Keratinocyte (primary cell): ENCODE data around the gene SSB. TPM values are rescaled to one million over a fixed set of nuclear protein-coding genes. Genes with fewer than 3 reads are reported as not detected.
A peak's percentile ranks its signal among the peaks of the same experiment; 100 is the strongest.
"Not testable (repeated sequence)": the region's sequence is repeated elsewhere in the genome, so short reads cannot be mapped to it uniquely, and the experiment has no call there.

Experiments
- DNase-seq: peaks from one replicate; pipeline ENCODE4 v3.0.0-alpha.2; 2011; ENCODE audit warnings: low read depth, missing footprints, low spot score
- FAIRE-seq: peaks from 2 replicates; lab custom pipeline; 2011; peaks lifted over from hg19 to GRCh38; lab: Jason Lieb, UNC
- H2AFZ ChIP-seq: 2 replicates; pipeline ENCODE4 v1.6.0; 2012; ENCODE audit warnings: low read length, control low read depth, inconsistent platforms; ENCODE audit not compliant: control insufficient read depth
- H3K27ac ChIP-seq: 2 replicates; pipeline ENCODE4 v1.5.1; 2011; ENCODE audit warnings: low read length; ENCODE audit not compliant: control insufficient read depth, insufficient read depth
- H3K27me3 ChIP-seq: 3 replicates; pipeline ENCODE4 v1.6.0; 2011; ENCODE audit warnings: low read length; ENCODE audit not compliant: control insufficient read depth, insufficient read depth; ENCODE audit errors: extremely low read depth
- H3K36me3 ChIP-seq, 2 experiments: 2 replicates in 1 of 2; 3 replicates in 1 of 2; pipeline ENCODE4 v1.5.1; 2011; ENCODE audit warnings: low read length in 2 of 2, mild to moderate bottlenecking in 1 of 2; ENCODE audit not compliant: control insufficient read depth in 2 of 2, insufficient read depth in 2 of 2; ENCODE audit errors: extremely low read depth in 1 of 2
- H3K4me1 ChIP-seq: 3 replicates; pipeline ENCODE4 v1.5.1; 2011; ENCODE audit warnings: low read length; ENCODE audit not compliant: control insufficient read depth, insufficient read depth; ENCODE audit errors: extremely low read depth
- H3K4me2 ChIP-seq: 3 replicates; pipeline ENCODE4 v1.6.0; 2011; ENCODE audit warnings: low read depth, low read length; ENCODE audit not compliant: control insufficient read depth, insufficient read depth; ENCODE audit errors: extremely low read depth
- H3K4me3 ChIP-seq, 3 experiments: fragments of 200-600 bp in 1 of 3; sonication (generic) in 1 of 3; 2 replicates in 2 of 3; 3 replicates in 1 of 3; pipeline ENCODE4 v1.5.1; 2011 to 2016; ENCODE audit warnings: low read length in 3 of 3, mild to moderate bottlenecking in 3 of 3, control low read depth in 2 of 3, inconsistent platforms in 1 of 3, low read depth in 1 of 3, mixed read lengths in 1 of 3, mixed run types in 1 of 3, moderate library complexity in 1 of 3; ENCODE audit not compliant: control insufficient read depth in 2 of 3, insufficient read depth in 2 of 3; ENCODE audit errors: extremely low read depth in 1 of 3
- H3K79me2 ChIP-seq: 2 replicates; pipeline ENCODE4 v1.6.0; 2012; ENCODE audit warnings: low read length; ENCODE audit not compliant: control insufficient read depth, insufficient read depth
- H3K9ac ChIP-seq: 3 replicates; pipeline ENCODE4 v1.6.0; 2011; ENCODE audit warnings: low read length; ENCODE audit not compliant: control insufficient read depth, insufficient read depth; ENCODE audit errors: extremely low read depth
- H3K9me1 ChIP-seq: 3 replicates; pipeline ENCODE4 v1.6.0; 2011; ENCODE audit warnings: low read length; ENCODE audit not compliant: control insufficient read depth, insufficient read depth; ENCODE audit errors: extremely low read depth
- H3K9me3 ChIP-seq: 2 replicates; pipeline ENCODE4 v1.5.1; 2012; ENCODE audit warnings: low read depth, low read length; ENCODE audit not compliant: control insufficient read depth
- H4K20me1 ChIP-seq: 3 replicates; pipeline ENCODE4 v1.6.0; 2011; ENCODE audit warnings: low read length; ENCODE audit not compliant: control insufficient read depth, insufficient read depth; ENCODE audit errors: extremely low read depth
- EZH2 ChIP-seq: IDR thresholded peaks from one replicate; pipeline ENCODE4 v1.6.1; 2012; ENCODE audit warnings: inconsistent platforms, mild to moderate bottlenecking, low read length, moderate library complexity
- dilution Hi-C: fragments of 300-500 bp; cut with MboI; formaldehyde crosslinking; loops from one replicate; pipeline ENCODE4 v1.7.0; 2020; ENCODE audit warnings: low sequenced_read_pairs; ENCODE audit not compliant: extremely low pct_ligation_motif_present
- polyA plus RNA-seq, 5 experiments: library from polyadenylated mRNA; depleted of rRNA in 3 of 5; stranded (reverse) in 3 of 5; stranded (forward) in 1 of 5; unstranded in 1 of 5; fragments of >200 nt; gene quantifications; 1 replicate in 1 of 5; 2 replicates in 3 of 5; 3 replicates in 1 of 5; pipeline versions ENCODE4 v1.2.1 to v1.2.3, GENCODE V29; 2011 to 2012; ENCODE audit warnings: missing spikeins in 2 of 5, low read depth in 1 of 5, low replicate concordance in 1 of 5
- TF ChIP-seq, protein P1 (sequence below), 3 experiments: IDR thresholded peaks in 1 of 3; conservative IDR thresholded peaks in 1 of 3; optimal IDR thresholded peaks in 1 of 3; 2 replicates in 2 of 3; 3 replicates in 1 of 3; pipeline versions ENCODE3 to v1.5.1; 2011; ENCODE audit warnings: low read length in 3 of 3, mild to moderate bottlenecking in 3 of 3, moderate library complexity in 2 of 3, control low read depth in 1 of 3, inconsistent platforms in 1 of 3; ENCODE audit not compliant: insufficient read depth in 2 of 3; ENCODE audit errors: extremely low read depth in 1 of 3

SSB gene
- polyA plus RNA-seq, 1 donor (not counting 4 experiments of a cell fraction or from before 2014, with no cell fraction given), result 149 TPM

DNA sequence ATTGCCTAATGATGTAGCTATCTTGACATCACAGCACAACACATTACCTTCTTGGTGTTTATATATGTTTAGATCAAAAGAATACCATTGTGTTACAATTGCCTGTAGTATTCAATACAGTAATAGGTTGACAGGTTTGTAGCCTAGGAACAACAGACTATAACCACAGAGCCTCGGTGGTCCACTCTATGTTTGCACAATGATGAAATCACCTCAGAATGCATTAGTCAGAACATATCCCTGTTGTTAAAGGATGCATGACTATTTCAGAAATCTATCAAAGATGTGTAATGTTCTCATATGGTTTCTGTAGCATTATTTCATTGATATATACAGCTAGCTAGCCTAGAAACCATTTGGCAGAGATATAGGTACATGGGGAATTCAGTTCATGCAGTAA, 17.2 kb downstream of the SSB start:
- Histone ChIP-seq H2AFZ (no peak overlapping the region), H3K79me2 (peaks cover 23% of the 10 kb centered on the region), H3K9ac (no peak overlapping the region), H3K9me3 (no peaks in the 10 kb centered on the region), H3K27me3 (no peaks in the 10 kb centered on the region), H4K20me1 (no peaks in the 10 kb centered on the region), H3K9me1 (no peaks in the 10 kb centered on the region), H3K4me1 (peaks cover 24% of the 10 kb centered on the region), H3K27ac (peak overlapping the region; percentile 31), H3K36me3 (peaks cover 7 to 30% of the 10 kb centered on the region in 2 experiments), H3K4me2 (no peak overlapping the region), H3K4me3 (no peak overlapping the region)
- dilution Hi-C loops, result no loop called here
- DNase-seq (no peak), FAIRE-seq (peak; percentile 81)
- TF ChIP-seq EZH2, result no peak
- TF ChIP-seq, protein P1, sequence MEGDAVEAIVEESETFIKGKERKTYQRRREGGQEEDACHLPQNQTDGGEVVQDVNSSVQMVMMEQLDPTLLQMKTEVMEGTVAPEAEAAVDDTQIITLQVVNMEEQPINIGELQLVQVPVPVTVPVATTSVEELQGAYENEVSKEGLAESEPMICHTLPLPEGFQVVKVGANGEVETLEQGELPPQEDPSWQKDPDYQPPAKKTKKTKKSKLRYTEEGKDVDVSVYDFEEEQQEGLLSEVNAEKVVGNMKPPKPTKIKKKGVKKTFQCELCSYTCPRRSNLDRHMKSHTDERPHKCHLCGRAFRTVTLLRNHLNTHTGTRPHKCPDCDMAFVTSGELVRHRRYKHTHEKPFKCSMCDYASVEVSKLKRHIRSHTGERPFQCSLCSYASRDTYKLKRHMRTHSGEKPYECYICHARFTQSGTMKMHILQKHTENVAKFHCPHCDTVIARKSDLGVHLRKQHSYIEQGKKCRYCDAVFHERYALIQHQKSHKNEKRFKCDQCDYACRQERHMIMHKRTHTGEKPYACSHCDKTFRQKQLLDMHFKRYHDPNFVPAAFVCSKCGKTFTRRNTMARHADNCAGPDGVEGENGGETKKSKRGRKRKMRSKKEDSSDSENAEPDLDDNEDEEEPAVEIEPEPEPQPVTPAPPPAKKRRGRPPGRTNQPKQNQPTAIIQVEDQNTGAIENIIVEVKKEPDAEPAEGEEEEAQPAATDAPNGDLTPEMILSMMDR (optimal IDR thresholded peaks at IDR 0.05 in 1 of 3, IDR thresholded peaks at IDR 0.05 in 1 of 3, conservative IDR thresholded peaks at IDR 0.05 in 1 of 3; ENCODE audit: extremely low read depth in 1 of 3, insufficient read depth in 2 of 3, low read length in 3 of 3), result no peak

DNA sequence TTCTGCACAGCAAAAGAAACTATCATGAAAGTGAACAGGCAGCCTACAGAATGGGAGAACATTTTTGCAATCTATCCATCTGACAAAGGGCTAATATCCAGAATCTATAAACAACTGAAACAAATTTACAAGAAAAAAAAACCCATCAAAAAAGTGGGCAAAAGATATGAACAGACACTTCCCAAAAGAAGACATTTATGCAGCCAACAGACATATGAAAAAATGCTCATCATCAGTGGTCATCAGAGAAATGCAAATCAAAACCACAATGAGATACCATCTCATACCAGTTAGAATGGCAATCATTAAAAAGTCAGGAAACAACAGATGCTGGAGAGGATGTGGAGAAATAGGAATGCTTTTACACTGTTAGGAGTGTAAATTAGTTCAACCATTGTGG, 18.3 kb downstream of the SSB start:
- H3K4me2 ChIP-seq, H3K4me3 ChIP-seq, H3K27ac ChIP-seq, H3K27me3 ChIP-seq, H3K9me1 ChIP-seq, H2AFZ ChIP-seq, FAIRE-seq, DNase-seq, H4K20me1 ChIP-seq, dilution Hi-C loops, H3K9me3 ChIP-seq, H3K9ac ChIP-seq: not testable (repeated sequence)
- Histone ChIP-seq H3K36me3 (peaks cover 6 to 24% of the 10 kb centered on the region in 2 experiments), H3K4me1 (peaks cover 24% of the 10 kb centered on the region), H3K79me2 (peaks cover 31% of the 10 kb centered on the region)

DNA sequence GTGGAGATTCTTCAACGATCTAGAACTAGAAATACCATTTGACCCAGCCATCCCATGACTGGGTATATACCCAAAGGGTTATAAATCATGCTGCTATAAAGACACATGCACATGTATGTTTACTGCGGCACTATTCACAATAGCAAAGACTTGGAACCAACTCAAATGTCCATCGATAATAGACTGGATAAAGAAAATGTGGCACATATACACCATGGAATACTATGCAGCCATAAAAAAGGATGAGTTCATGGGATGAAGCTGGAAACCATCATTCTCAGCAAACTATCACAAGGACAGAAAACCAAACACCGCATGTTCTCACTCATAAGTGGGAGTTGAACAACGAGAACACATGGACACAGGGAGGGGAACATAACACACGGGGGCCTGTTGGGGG, 18.7 kb downstream of the SSB start:
- Histone ChIP-seq H3K4me1 (peaks cover 24% of the 10 kb centered on the region), H3K36me3 (peaks cover 5 to 19% of the 10 kb centered on the region in 2 experiments), H3K79me2 (peaks cover 34% of the 10 kb centered on the region)
- H2AFZ ChIP-seq, H4K20me1 ChIP-seq, H3K4me3 ChIP-seq, H3K9me3 ChIP-seq, dilution Hi-C loops, H3K9me1 ChIP-seq, FAIRE-seq, DNase-seq, H3K27ac ChIP-seq, H3K9ac ChIP-seq, H3K27me3 ChIP-seq, H3K4me2 ChIP-seq: not testable (repeated sequence)
